ENCODE measurements around the gene RILPL1. TPM values are rescaled to one million over a fixed set of nuclear protein-coding genes. Genes with fewer than 3 reads are reported as not detected.
"Not testable (repeated sequence)": the region's sequence is repeated elsewhere in the genome, so short reads cannot be mapped to it uniquely, and the experiment has no call there.

RILPL1 gene
- total RNA-seq, 1 donor from 2014 or later: 39.5 TPM

GRCh38 chr12:123520567-123521474 lies 12.7 kb downstream of the RILPL1 start:
- peaks cover 38% of the 10 kb centered on the region for H3K36me3 Mint-ChIP-seq (ENCODE audit: low read depth)
- H3K9me3 Mint-ChIP-seq (ENCODE audit: low read depth): no peaks in the 10 kb centered on the region
- TF ChIP-seq, protein P1, sequence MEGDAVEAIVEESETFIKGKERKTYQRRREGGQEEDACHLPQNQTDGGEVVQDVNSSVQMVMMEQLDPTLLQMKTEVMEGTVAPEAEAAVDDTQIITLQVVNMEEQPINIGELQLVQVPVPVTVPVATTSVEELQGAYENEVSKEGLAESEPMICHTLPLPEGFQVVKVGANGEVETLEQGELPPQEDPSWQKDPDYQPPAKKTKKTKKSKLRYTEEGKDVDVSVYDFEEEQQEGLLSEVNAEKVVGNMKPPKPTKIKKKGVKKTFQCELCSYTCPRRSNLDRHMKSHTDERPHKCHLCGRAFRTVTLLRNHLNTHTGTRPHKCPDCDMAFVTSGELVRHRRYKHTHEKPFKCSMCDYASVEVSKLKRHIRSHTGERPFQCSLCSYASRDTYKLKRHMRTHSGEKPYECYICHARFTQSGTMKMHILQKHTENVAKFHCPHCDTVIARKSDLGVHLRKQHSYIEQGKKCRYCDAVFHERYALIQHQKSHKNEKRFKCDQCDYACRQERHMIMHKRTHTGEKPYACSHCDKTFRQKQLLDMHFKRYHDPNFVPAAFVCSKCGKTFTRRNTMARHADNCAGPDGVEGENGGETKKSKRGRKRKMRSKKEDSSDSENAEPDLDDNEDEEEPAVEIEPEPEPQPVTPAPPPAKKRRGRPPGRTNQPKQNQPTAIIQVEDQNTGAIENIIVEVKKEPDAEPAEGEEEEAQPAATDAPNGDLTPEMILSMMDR (IDR thresholded peaks at IDR 0.05): no peak
- H3K4me3 Mint-ChIP-seq (ENCODE audit: unreplicated experiment): no peak overlapping the region
- H3K4me1 Mint-ChIP-seq (ENCODE audit: low read depth): peaks cover 49% of the 10 kb centered on the region
- no peaks in the 10 kb centered on the region for H3K27me3 Mint-ChIP-seq (ENCODE audit: low read depth)
- DNase-seq (ENCODE audit: low spot score): no peak
- H3K27ac Mint-ChIP-seq (ENCODE audit: unreplicated experiment): peak overlapping the region; percentile 99

DNA sequence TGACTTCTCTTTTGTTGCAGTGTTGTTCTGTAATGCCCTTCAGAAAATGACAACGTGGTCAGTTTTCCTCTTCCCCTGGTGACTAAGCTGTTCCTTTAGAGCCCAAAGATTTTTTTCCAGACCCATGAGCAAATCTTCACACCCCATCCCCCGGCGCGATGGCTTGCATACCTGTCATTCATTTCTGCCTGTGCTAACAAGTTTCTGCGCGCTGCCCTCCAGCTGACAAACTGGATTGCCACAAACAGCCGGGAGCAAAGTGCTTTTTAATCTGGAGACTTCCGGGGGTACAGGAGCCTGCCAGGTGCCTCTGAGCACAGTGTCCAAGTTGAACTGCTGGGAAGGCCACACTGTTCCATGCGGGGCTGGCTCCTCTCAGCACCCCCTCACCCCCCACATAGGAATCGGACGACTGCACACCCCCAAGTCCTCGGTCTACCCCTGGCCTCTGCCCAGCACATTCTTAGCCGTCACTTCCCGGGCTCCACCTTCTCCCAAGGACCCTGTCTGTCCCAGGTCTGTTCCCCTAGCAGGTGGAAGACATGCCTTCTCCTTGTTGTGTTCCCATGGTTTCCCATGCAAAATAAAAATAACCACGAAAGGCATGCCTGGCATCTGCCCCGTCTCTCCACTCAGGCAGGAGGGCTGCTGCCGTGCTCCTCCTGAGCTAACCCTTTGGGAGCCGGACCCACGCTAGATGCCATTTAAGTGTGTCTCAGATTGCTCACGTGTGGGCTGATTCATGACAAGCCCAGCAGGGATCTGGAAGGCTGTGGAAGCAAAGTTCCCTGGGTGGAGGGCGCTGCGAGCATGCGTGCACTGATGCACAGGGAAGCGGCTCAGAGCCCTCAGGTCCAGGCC lies 14.1 kb downstream of the RILPL1 start:
- Mint-ChIP-seq H3K9me3 (ENCODE audit: low read depth) (no peaks in the 10 kb centered on the region), H3K36me3 (ENCODE audit: low read depth) (peaks cover 35% of the 10 kb centered on the region), H3K4me1 (ENCODE audit: low read depth) (peaks cover 49% of the 10 kb centered on the region), H3K4me3 (ENCODE audit: unreplicated experiment) (peak overlapping the region; percentile 53), H3K27ac (ENCODE audit: unreplicated experiment) (peak overlapping the region; percentile 99), H3K27me3 (ENCODE audit: low read depth) (no peaks in the 10 kb centered on the region)
- TF ChIP-seq, protein P1 (IDR thresholded peaks at IDR 0.05): peak; percentile 14
- peak; percentile 95 for DNase-seq (ENCODE audit: low spot score)

- Mint-ChIP-seq H3K4me3 (ENCODE audit: unreplicated experiment) (no peak overlapping the region), H3K36me3 (ENCODE audit: low read depth) (peaks cover 25% of the 10 kb centered on the region), H3K4me1 (ENCODE audit: low read depth) (peaks cover 49% of the 10 kb centered on the region), H3K27ac (ENCODE audit: unreplicated experiment) (peak overlapping the region; percentile 86), H3K27me3 (ENCODE audit: low read depth) (no peaks in the 10 kb centered on the region), H3K9me3 (ENCODE audit: low read depth) (no peaks in the 10 kb centered on the region)
- TF ChIP-seq, protein P1 (IDR thresholded peaks at IDR 0.05): peak; percentile 68
- peak; percentile 94 for DNase-seq (ENCODE audit: low spot score)
Measured at GRCh38 chr12:123516216-123516780, 17.2 kb downstream of the RILPL1 start.

DNA sequence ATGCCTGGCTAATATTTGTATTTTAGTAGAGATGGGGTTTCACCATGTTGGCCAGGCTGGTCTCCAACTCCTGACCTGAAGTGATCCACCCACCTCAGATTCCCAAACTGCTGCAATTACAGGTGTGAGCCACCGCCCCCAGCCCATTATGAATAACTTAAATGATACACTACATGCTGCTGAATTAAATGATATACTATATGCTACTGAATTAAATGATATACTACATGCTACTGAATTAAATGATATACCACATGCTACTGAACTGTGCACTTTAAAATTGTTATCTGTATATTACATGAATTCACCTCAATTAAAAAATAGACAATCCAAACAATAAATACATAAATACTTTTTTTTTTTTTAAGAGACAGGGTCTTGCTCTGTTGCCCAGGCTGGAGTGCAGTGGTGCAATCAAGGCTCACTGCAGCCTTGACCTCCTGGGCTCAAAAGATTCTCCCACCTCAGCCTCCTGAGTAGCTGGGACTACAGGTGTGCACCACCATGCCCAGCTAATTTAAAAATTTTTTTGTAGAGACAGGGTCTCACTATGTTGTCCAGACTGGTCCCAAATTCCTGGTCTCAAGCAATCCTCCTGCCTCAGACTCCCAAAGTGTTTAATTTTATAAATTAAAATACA lies 18.8 kb downstream of the RILPL1 start:
- DNase-seq (ENCODE audit: low spot score); H3K9me3 Mint-ChIP-seq (ENCODE audit: low read depth); H3K27me3 Mint-ChIP-seq (ENCODE audit: low read depth); H3K27ac Mint-ChIP-seq (ENCODE audit: unreplicated experiment); H3K4me3 Mint-ChIP-seq (ENCODE audit: unreplicated experiment): not testable (repeated sequence)
- Mint-ChIP-seq H3K4me1 (ENCODE audit: low read depth) (peaks cover 34% of the 10 kb centered on the region), H3K36me3 (ENCODE audit: low read depth) (peaks cover 19% of the 10 kb centered on the region)

DNA sequence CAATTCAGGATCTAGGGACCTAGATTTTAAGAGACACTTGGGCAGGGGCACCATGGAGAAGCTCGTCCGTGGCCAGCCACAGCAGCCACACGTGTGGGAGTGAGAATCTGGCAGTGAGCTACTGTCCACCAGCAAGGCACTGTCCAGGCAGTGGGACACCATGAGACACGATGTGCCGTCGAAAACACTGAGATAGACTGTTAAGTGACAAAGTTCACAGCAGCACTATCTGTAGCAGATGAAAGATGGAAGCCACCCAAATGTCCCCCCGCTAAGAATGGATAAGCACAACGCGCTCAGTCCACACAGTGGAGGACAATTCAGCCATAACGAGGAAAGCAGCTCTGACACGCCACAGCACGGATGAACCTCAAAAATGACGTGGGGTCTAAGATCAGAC lies 19.7 kb downstream of the RILPL1 start:
- TF ChIP-seq, protein P1 (IDR thresholded peaks at IDR 0.05): no peak
- Mint-ChIP-seq H3K4me1 (ENCODE audit: low read depth) (peaks cover 25% of the 10 kb centered on the region), H3K9me3 (ENCODE audit: low read depth) (no peaks in the 10 kb centered on the region), H3K36me3 (ENCODE audit: low read depth) (peaks cover 25% of the 10 kb centered on the region), H3K4me3 (ENCODE audit: unreplicated experiment) (no peak overlapping the region), H3K27ac (ENCODE audit: unreplicated experiment) (no peak overlapping the region), H3K27me3 (ENCODE audit: low read depth) (no peaks in the 10 kb centered on the region)
- no peak for DNase-seq (ENCODE audit: low spot score)
